Right lobe of liver (tissue), 6 donors: Measurements from ENCODE around the gene PDIA5. TPM values are rescaled to one million over a fixed set of nuclear protein-coding genes. Genes with fewer than 3 reads are reported as not detected.

Source experiments
- ATAC-seq, 4 donors: fragments of 200-7000 bp; cut with Tn5 transposase; one replicate each; pipeline ENCODE4 v1.9.1; 2020; ENCODE audit warnings: mild to moderate bottlenecking in 4 of 4, moderate library complexity in 4 of 4
- DNase-seq, 3 donors: peaks; one replicate each; pipeline ENCODE4 v3.0.0-alpha.2; 2020
- H3K27ac ChIP-seq, 3 donors: fragments of 200-600 bp; one replicate each; pipeline ENCODE4 v1.8.0; 2022
- H3K27me3 ChIP-seq, 2 donors: fragments of 200-600 bp; one replicate each; pipeline ENCODE4 v1.8.0; 2022
- H3K36me3 ChIP-seq, 4 donors: fragments of 200-600 bp; sonication (generic) in 1 of 4; one replicate each; pipeline versions ENCODE4 v1.5.1 to v1.8.0; 2017 to 2022; ENCODE audit warnings: control low read depth in 1 of 4
- H3K4me1 ChIP-seq, 4 donors: fragments of 200-600 bp; sonication (generic) in 1 of 4; one replicate each; pipeline versions ENCODE4 v1.5.1 to v1.8.0; 2017 to 2022; ENCODE audit warnings: control low read depth in 1 of 4
- H3K4me3 ChIP-seq, 3 donors: fragments of 200-600 bp; one replicate each; pipeline ENCODE4 v1.8.0; 2022
- H3K9me3 ChIP-seq, 4 donors: fragments of 200-600 bp; sonication (generic) in 1 of 4; one replicate each; pipeline versions ENCODE4 v1.5.1 to v1.8.0; 2017 to 2022; ENCODE audit warnings: control low read depth in 1 of 4
- POLR2A ChIP-seq: fragments of 450-650 bp; IDR thresholded peaks from one replicate; pipeline ENCODE4 v1.6.1; 2017; ENCODE audit warnings: antibody characterized with exemption, mild to moderate bottlenecking
- WGBS: methylation state at CpG from one replicate; pipeline ENCODE4 v1.1.6; 2018; ENCODE audit warnings: low coverage, low lambda C conversion rate; ENCODE audit not compliant: insufficient coverage; ENCODE audit errors: missing lambda C conversion rate; 5-methylcytosine and 5-hydroxymethylcytosine counted together
- intact Hi-C, 2 donors: fragments of 100-400 bp; cut with DNase I; formaldehyde crosslinking; loops; one replicate each; pipeline versions ENCODE4 v1.11.2 to v1.14.1; 2022
- total RNA-seq, 6 experiments: library from RNA; depleted of rRNA in 2 of 6; stranded (reverse); fragments of >200 nt in 2 of 6; fragmentation: NEBNext Ultra II Directional in 3 of 6; extraction: Animal tissue kit (Norgen Biotek cat#: 25700) in 3 of 6; gene quantifications; one replicate each; pipeline versions ENCODE4 v1.1.0 to v1.2.4, GENCODE V29; 2016 to 2023
- TF ChIP-seq, protein P1 (sequence below), 4 donors: fragments of 200-600 bp in 3 of 4; fragments of 450-650 bp in 1 of 4; IDR thresholded peaks; one replicate each; pipeline versions ENCODE4 v1.5.1 to v1.8.0; 2016 to 2022; ENCODE audit warnings: antibody characterized with exemption in 4 of 4, mild to moderate bottlenecking in 2 of 4
- donor health status: DM: no; HTN: yes; CAD: no.
- donor health status: DM: no; HTN: no; CAD: no.
- donor health status: DM: no; HTN: no; CAD: no.
- donor health status: DM: no; HTN: yes; CAD: no.
- donor health status: DM: no; HTN: yes; CAD: no.

Gene PDIA5
- total RNA-seq, 6 experiments from 2014 or later, result 26.2 to 109 (median 51.9) TPM

DNA sequence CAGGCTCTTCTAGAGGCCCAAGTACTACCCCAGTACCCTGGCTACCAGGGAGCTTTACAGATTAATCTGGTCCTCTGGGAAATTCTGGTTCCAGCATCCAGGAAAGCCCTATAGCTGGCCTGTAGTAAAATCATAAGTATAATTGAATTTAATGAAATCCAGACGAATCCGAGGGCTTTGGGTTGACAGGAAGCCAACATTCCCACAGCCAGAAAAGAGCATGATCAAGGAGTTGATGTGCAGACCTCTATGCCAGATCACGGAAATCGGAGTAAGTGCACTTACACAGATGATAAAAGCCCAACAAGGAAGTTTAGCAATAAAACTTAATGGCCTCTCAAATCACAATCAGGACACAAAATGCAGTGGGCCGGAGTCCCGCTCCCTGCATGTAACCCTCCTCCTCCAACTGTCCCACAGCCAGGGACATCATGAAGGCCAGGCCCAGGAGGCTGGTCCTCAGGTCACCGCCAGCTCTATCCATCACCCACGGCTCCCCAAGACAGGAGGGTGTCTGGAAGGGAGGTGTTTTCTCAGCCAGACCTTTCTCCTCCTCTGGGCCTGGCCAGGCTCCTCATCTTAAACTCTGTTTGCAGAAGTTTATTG is 72.1 kb downstream of the PDIA5 start:
- no peak overlapping the region for H3K27ac ChIP-seq
- no peaks in the 10 kb centered on the region for H3K4me1 ChIP-seq
- no peak overlapping the region for H3K4me3 ChIP-seq
- DNase-seq (no peak), ATAC-seq (no peak)
- WGBS, result 83% methylated on average over 6 of the region's 8 CpGs
- TF ChIP-seq, protein P1, sequence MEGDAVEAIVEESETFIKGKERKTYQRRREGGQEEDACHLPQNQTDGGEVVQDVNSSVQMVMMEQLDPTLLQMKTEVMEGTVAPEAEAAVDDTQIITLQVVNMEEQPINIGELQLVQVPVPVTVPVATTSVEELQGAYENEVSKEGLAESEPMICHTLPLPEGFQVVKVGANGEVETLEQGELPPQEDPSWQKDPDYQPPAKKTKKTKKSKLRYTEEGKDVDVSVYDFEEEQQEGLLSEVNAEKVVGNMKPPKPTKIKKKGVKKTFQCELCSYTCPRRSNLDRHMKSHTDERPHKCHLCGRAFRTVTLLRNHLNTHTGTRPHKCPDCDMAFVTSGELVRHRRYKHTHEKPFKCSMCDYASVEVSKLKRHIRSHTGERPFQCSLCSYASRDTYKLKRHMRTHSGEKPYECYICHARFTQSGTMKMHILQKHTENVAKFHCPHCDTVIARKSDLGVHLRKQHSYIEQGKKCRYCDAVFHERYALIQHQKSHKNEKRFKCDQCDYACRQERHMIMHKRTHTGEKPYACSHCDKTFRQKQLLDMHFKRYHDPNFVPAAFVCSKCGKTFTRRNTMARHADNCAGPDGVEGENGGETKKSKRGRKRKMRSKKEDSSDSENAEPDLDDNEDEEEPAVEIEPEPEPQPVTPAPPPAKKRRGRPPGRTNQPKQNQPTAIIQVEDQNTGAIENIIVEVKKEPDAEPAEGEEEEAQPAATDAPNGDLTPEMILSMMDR (IDR thresholded peaks at IDR 0.05), result no peak
- no peak for TF ChIP-seq POLR2A
- H3K36me3 ChIP-seq, result peaks cover 0 to 49% (median 16%) of the 10 kb centered on the region in 4 donors
- H3K27me3 ChIP-seq, result no peaks in the 10 kb centered on the region
- intact Hi-C loops, result no loop called here
- H3K9me3 ChIP-seq, result no peaks in the 10 kb centered on the region

DNA sequence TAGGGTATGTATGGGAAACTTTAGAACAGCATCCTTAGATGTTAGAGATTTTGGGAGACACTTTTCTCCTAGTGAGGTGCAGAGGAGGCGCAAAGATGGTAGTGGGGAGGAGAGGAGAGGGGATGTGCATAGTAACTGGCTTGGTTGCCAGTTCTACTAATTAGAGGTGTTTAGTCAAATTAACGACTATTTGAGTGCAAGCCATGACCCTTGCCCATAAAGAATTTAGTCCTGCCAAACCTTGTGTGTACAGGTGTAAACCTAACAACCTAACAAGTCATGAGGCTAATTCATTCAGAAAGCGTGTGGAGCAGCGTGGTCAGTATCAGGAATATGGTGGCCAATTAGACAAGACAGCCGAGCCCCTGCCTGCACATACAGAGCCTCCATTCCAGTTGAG is 72.7 kb downstream of the PDIA5 start:
- ATAC-seq (no peak), DNase-seq (no peak)
- Histone ChIP-seq H3K9me3 (no peaks in the 10 kb centered on the region), H3K36me3 (peaks cover 0 to 48% (median 13%) of the 10 kb centered on the region in 4 donors), H3K27me3 (no peaks in the 10 kb centered on the region), H3K4me3 (no peak overlapping the region), H3K4me1 (no peaks in the 10 kb centered on the region), H3K27ac (no peak overlapping the region)
- intact Hi-C loops, result no loop called here
- no peak for TF ChIP-seq POLR2A
- TF ChIP-seq, protein P1 (IDR thresholded peaks at IDR 0.05), result no peak
- WGBS, result 50% methylated on average over 2 of the region's 5 CpGs

DNA sequence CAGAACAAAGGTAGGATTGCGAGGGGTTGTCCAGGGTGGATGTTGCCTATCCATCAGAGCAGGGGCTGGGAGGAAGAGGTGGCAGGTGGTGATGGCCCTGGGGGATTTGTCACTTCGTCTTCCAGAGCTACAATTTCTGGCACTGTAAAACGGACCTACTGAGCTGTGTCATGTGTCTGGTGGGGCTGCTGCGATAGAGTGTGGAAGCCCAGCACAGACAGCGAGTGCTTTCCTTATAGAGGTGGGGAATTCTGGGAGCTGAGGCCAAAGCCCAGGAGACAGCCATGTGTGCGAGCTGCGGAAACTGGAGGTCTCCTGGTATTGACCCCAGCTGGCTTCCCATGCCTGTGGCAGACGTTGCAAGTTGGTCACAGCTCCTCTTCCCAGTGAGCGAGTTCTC is 73.7 kb downstream of the PDIA5 start:
- Histone ChIP-seq H3K36me3 (peaks cover 0 to 55% (median 19%) of the 10 kb centered on the region in 4 donors), H3K9me3 (no peaks in the 10 kb centered on the region), H3K27ac (no peak overlapping the region), H3K27me3 (no peaks in the 10 kb centered on the region), H3K4me3 (no peak overlapping the region), H3K4me1 (no peaks in the 10 kb centered on the region)
- intact Hi-C loops, result no loop called here
- ATAC-seq (no peak), DNase-seq (no peak)
- no peak for TF ChIP-seq POLR2A
- TF ChIP-seq, protein P1 (IDR thresholded peaks at IDR 0.05), result no peak
- WGBS, result 100% methylated on average over 1 of the region's 9 CpGs

DNA sequence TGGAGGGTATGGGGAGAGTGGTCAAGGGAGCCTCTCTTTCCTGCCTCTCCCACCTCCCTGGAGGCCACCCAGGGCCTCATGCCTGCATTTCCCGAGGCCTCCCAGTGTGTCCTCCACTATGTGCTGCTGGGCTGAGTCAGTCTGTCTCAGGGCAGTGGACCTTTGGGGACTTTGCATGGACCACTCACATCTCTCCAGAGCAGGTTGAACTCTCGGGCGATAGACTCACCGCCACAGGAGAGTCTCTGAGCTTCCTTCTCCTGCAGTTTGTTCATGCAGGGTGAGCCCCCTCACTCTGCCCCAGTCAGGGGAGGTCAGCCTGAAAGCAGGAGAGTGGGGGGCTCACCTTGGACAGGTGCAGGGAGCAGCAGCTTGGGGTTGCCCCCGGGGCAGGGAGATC is 74.5 kb downstream of the PDIA5 start:
- Histone ChIP-seq H3K9me3 (no peaks in the 10 kb centered on the region), H3K27ac (no peak overlapping the region), H3K27me3 (no peaks in the 10 kb centered on the region), H3K4me3 (no peak overlapping the region), H3K36me3 (peaks cover 0 to 57% (median 23%) of the 10 kb centered on the region in 4 donors), H3K4me1 (no peaks in the 10 kb centered on the region)
- TF ChIP-seq POLR2A, result no peak
- TF ChIP-seq, protein P1 (IDR thresholded peaks at IDR 0.05), result no peak
- intact Hi-C loops, result no loop called here
- WGBS, result 95% methylated on average over 3 of the region's 5 CpGs
- DNase-seq, result no peak
- ATAC-seq, result no peak
